Sigmoid colon (tissue), 7 donors: ENCODE measurements around the gene UBASH3B. TPM values are rescaled to one million over a fixed set of nuclear protein-coding genes. Genes with fewer than 3 reads are reported as not detected.

Experiments used
- DNase-seq: peaks from one replicate; pipeline ENCODE4 v3.0.0-alpha.2; 2019
- H3K27ac ChIP-seq, 4 donors: fragments of 200-600 bp; sonication (generic); one replicate each; pipeline ENCODE4 v1.5.1; 2016 to 2019; ENCODE audit warnings: mild to moderate bottlenecking in 1 of 4
- H3K27me3 ChIP-seq, 3 donors: fragments of 200-600 bp; sonication (generic); one replicate each; pipeline ENCODE4 v1.5.1; 2019; ENCODE audit warnings: mild to moderate bottlenecking in 1 of 3
- H3K36me3 ChIP-seq, 4 donors: fragments of 200-600 bp; sonication (generic); one replicate each; pipeline ENCODE4 v1.5.1; 2016 to 2019
- H3K4me1 ChIP-seq, 4 donors: fragments of 200-600 bp; sonication (generic); one replicate each; pipeline ENCODE4 v1.5.1; 2017 to 2019
- H3K4me3 ChIP-seq, 4 donors: fragments of 200-600 bp; sonication (generic); one replicate each; pipeline ENCODE4 v1.5.1; 2017 to 2019; ENCODE audit warnings: mild to moderate bottlenecking in 2 of 4, moderate library complexity in 1 of 4
- H3K9me3 ChIP-seq, 4 donors: fragments of 200-600 bp in 3 of 4; sonication (generic) in 3 of 4; one replicate each; pipeline versions ENCODE4 v1.5.1 to v1.6.1; 2013 to 2019
- CTCF ChIP-seq, 4 experiments: fragments of 450-650 bp in 3 of 4; fragments of 200-600 bp in 1 of 4; IDR thresholded peaks; one replicate each; pipeline ENCODE4 v1.5.1; 2016 to 2019; ENCODE audit warnings: antibody characterized with exemption in 4 of 4, mild to moderate bottlenecking in 3 of 4, moderate library complexity in 2 of 4
- EP300 ChIP-seq, 4 donors: sonication (generic); formaldehyde crosslinking; IDR thresholded peaks; one replicate each; pipeline ENCODE4 v1.6.1; 2017; ENCODE audit warnings: antibody characterized with exemption in 4 of 4
- POLR2A ChIP-seq, 2 donors: fragments of 450-650 bp; IDR thresholded peaks; one replicate each; pipeline ENCODE4 v1.6.1; 2016; ENCODE audit warnings: antibody characterized with exemption in 2 of 2, mild to moderate bottlenecking in 2 of 2, moderate library complexity in 2 of 2
- POLR2AphosphoS5 ChIP-seq, 4 donors: sonication (generic); formaldehyde crosslinking; IDR thresholded peaks; one replicate each; pipeline ENCODE4 v1.6.1; 2017; ENCODE audit warnings: antibody characterized with exemption in 4 of 4
- WGBS, 2 donors: extraction: QIAGEN DNeasy Blood & Tissue Kit; methylation state at CpG; one replicate each; pipeline ENCODE4 v1.1.7; 2013; 5-methylcytosine and 5-hydroxymethylcytosine counted together
- intact Hi-C: fragments of 100-400 bp; cut with DNase I; formaldehyde crosslinking; loops from one replicate; pipeline ENCODE4 v1.15.1; 2023
- polyA plus RNA-seq, 3 donors: library from polyadenylated mRNA; stranded (reverse); fragments of 200-250 nt; gene quantifications; one replicate each; pipeline ENCODE4 v1.2.3, GENCODE V29; 2013
- total RNA-seq, 4 donors: library from RNA; depleted of rRNA; stranded (reverse); fragments of >200 nt; gene quantifications; one replicate each; pipeline ENCODE4 v1.1.0, GENCODE V29; 2016
- donor health status: healthy with polysubstance abuse.
- donor health status: Bipolar disorder and iron deficiency.
- donor health status: healthy.

The UBASH3B gene
- total and polyA plus RNA-seq, 7 donors, result 1.4 to 12.9 (median 2.1) TPM

GRCh38 chr11:122670131-122670530 lies 14.6 kb downstream of the UBASH3B start:
- intact Hi-C loops, result no loop called here
- H3K27ac ChIP-seq, result no peak overlapping the region
- H3K27me3 ChIP-seq, result no peaks in the 10 kb centered on the region
- no peak overlapping the region for H3K4me3 ChIP-seq
- no peak for TF ChIP-seq CTCF (IDR thresholded peaks at IDR 0.05)
- TF ChIP-seq POLR2AphosphoS5 (IDR thresholded peaks at IDR 0.05), result no peak
- TF ChIP-seq EP300 (IDR thresholded peaks at IDR 0.05), result no peak
- TF ChIP-seq POLR2A (IDR thresholded peaks at IDR 0.05), result no peak
- H3K9me3 ChIP-seq, result no peaks in the 10 kb centered on the region
- 65 to 92% methylated on average over 1 of the region's 1 CpG for WGBS, 2 donors
- H3K36me3 ChIP-seq, result no peaks in the 10 kb centered on the region
- no peak for DNase-seq
- H3K4me1 ChIP-seq, result peaks cover 0 to 18% (median 6%) of the 10 kb centered on the region in 4 donors

- TF ChIP-seq POLR2A (IDR thresholded peaks at IDR 0.05), result no peak
- TF ChIP-seq CTCF (IDR thresholded peaks at IDR 0.05), result no peak
- no peak for TF ChIP-seq EP300 (IDR thresholded peaks at IDR 0.05)
- TF ChIP-seq POLR2AphosphoS5 (IDR thresholded peaks at IDR 0.05), result no peak
- H3K27ac ChIP-seq, result no peak overlapping the region
- no peaks in the 10 kb centered on the region for H3K36me3 ChIP-seq
- intact Hi-C loops, result no loop called here
- H3K4me3 ChIP-seq, result no peak overlapping the region
- no peaks in the 10 kb centered on the region for H3K9me3 ChIP-seq
- 49 to 69% methylated on average over 12 of the region's 12 CpGs for WGBS, 2 donors
- H3K4me1 ChIP-seq, result peaks cover 0 to 18% (median 6%) of the 10 kb centered on the region in 4 donors
- H3K27me3 ChIP-seq, result no peaks in the 10 kb centered on the region
- no peak for DNase-seq
Observed at GRCh38 chr11:122671400-122671891, 15.9 kb downstream of the UBASH3B start.

GRCh38 chr11:122672892-122673291 lies 17.4 kb downstream of the UBASH3B start:
- H3K27ac ChIP-seq, result no peak overlapping the region
- no peak overlapping the region for H3K4me3 ChIP-seq
- TF ChIP-seq CTCF (IDR thresholded peaks at IDR 0.05), result no peak
- TF ChIP-seq POLR2A (IDR thresholded peaks at IDR 0.05), result no peak
- no peak for TF ChIP-seq POLR2AphosphoS5 (IDR thresholded peaks at IDR 0.05)
- no peak for TF ChIP-seq EP300 (IDR thresholded peaks at IDR 0.05)
- H3K27me3 ChIP-seq, result no peaks in the 10 kb centered on the region
- intact Hi-C loops, result no loop called here
- H3K4me1 ChIP-seq, result peaks cover 0 to 8% (median under 1%) of the 10 kb centered on the region in 4 donors
- 90 to 94% methylated on average over 4 of the region's 4 CpGs for WGBS, 2 donors
- no peaks in the 10 kb centered on the region for H3K36me3 ChIP-seq
- DNase-seq, result peak; percentile 71
- H3K9me3 ChIP-seq, result no peaks in the 10 kb centered on the region

- Histone ChIP-seq H3K27me3 (no peaks in the 10 kb centered on the region), H3K36me3 (no peaks in the 10 kb centered on the region), H3K4me1 (peaks cover 0 to under 1% (median 0%) of the 10 kb centered on the region in 4 donors), H3K9me3 (no peaks in the 10 kb centered on the region), H3K27ac (no peak overlapping the region), H3K4me3 (no peak overlapping the region)
- intact Hi-C loops, result no loop called here
- no peak for DNase-seq
- TF ChIP-seq POLR2AphosphoS5 (IDR thresholded peaks at IDR 0.05), result no peak
- TF ChIP-seq EP300 (IDR thresholded peaks at IDR 0.05), result no peak
Observed at GRCh38 chr11:122673701-122674100, 18.2 kb downstream of the UBASH3B start.

- TF ChIP-seq CTCF (IDR thresholded peaks at IDR 0.05) (no peak), EP300 (IDR thresholded peaks at IDR 0.05) (no peak), POLR2AphosphoS5 (IDR thresholded peaks at IDR 0.05) (no peak), POLR2A (IDR thresholded peaks at IDR 0.05) (no peak)
- no peak for DNase-seq
- intact Hi-C loops, result no loop called here
- 88 to 90% methylated on average over 4 of the region's 4 CpGs for WGBS, 2 donors
- Histone ChIP-seq H3K4me1 (no peaks in the 10 kb centered on the region), H3K36me3 (no peaks in the 10 kb centered on the region), H3K27ac (no peak overlapping the region), H3K27me3 (no peaks in the 10 kb centered on the region), H3K4me3 (no peak overlapping the region), H3K9me3 (no peaks in the 10 kb centered on the region)
Observed at GRCh38 chr11:122676638-122677037, 21.1 kb downstream of the UBASH3B start.
